ENCODE results near the gene METAP1D. TPM values are rescaled to one million over a fixed set of nuclear protein-coding genes. Genes with fewer than 3 reads are reported as not detected.

Gene METAP1D
- total RNA-seq = 6.7 TPM
- long read RNA-seq, transcript METAP1D-201 (10 exons, 3,419 nt) = major isoform, 12 of 31 reads
- long read RNA-seq, partial matches to known transcripts = 6 of 31 reads
- long read RNA-seq, other reads (novel, unspliced or antisense) = 9 of 31 reads

- TF ChIP-seq, protein P1, sequence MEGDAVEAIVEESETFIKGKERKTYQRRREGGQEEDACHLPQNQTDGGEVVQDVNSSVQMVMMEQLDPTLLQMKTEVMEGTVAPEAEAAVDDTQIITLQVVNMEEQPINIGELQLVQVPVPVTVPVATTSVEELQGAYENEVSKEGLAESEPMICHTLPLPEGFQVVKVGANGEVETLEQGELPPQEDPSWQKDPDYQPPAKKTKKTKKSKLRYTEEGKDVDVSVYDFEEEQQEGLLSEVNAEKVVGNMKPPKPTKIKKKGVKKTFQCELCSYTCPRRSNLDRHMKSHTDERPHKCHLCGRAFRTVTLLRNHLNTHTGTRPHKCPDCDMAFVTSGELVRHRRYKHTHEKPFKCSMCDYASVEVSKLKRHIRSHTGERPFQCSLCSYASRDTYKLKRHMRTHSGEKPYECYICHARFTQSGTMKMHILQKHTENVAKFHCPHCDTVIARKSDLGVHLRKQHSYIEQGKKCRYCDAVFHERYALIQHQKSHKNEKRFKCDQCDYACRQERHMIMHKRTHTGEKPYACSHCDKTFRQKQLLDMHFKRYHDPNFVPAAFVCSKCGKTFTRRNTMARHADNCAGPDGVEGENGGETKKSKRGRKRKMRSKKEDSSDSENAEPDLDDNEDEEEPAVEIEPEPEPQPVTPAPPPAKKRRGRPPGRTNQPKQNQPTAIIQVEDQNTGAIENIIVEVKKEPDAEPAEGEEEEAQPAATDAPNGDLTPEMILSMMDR (IDR thresholded peaks at IDR 0.05; ENCODE audit: borderline replicate concordance) = no peak
- Histone ChIP-seq H3K4me3 (peak within 1 kb of the TSS; percentile 82), H3K36me3 (no peaks in the 10 kb centered on the region), H3K27me3 (ENCODE audit: low read depth) (peaks cover 4% of the 10 kb centered on the region), H3K4me1 (peaks cover 17% of the 10 kb centered on the region), H3K27ac (replicated peaks) (peak within 1 kb of the TSS; percentile 50), H3K9me3 (replicated peaks) (no peaks in the 10 kb centered on the region)
- intact Hi-C loops (cut with micrococcal nuclease) = no loop called here
- DNase-seq = peak; percentile 90
Observed at GRCh38 chr2:171999604-172000469, at the start of gene METAP1D. Gene METAP1D (plus strand): TSS chr2:171999953. CDS start chr2:171999970, 17 bp downstream.

DNA sequence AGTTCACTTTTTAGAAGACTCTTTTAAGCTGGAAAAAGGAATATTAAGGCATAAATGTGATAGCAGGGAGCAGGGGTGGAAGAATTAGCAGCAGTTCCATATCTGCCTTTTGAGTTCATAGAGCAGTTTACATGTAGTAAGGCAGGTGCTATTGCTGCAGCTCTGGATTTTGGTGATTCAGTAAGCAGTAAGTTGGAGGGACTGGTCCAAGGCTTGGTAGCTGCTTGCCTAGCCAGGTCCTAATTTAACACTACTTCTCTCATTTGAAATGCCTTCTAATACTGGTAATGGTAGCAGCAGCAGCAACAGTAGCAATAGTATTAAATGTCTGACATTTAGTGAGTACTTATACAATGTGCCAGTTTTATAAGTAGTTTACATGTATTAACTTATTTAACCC, 47.5 kb upstream of the METAP1D start:
- Histone ChIP-seq H3K36me3 (peaks cover 26% of the 10 kb centered on the region), H3K27ac (replicated peaks) (no peak overlapping the region), H3K27me3 (ENCODE audit: low read depth) (no peaks in the 10 kb centered on the region), H3K4me1 (peaks cover 11% of the 10 kb centered on the region), H3K9me3 (replicated peaks) (no peaks in the 10 kb centered on the region), H3K4me3 (no peak overlapping the region)
- TF ChIP-seq, protein P1 (IDR thresholded peaks at IDR 0.05; ENCODE audit: borderline replicate concordance) = no peak
- intact Hi-C loops (cut with micrococcal nuclease) = no loop called here
- DNase-seq = no peak

- TF ChIP-seq, protein P1 (IDR thresholded peaks at IDR 0.05; ENCODE audit: borderline replicate concordance) = no peak
- peaks cover 11% of the 10 kb centered on the region for H3K4me1 ChIP-seq
- H3K27ac ChIP-seq (replicated peaks) = no peak overlapping the region
- peaks cover 21% of the 10 kb centered on the region for H3K36me3 ChIP-seq
- no peak overlapping the region for H3K4me3 ChIP-seq
- DNase-seq = no peak
- no peaks in the 10 kb centered on the region for H3K27me3 ChIP-seq (ENCODE audit: low read depth)
- no peaks in the 10 kb centered on the region for H3K9me3 ChIP-seq (replicated peaks)
- intact Hi-C loops (cut with micrococcal nuclease) = no loop called here
Observed at GRCh38 chr2:171952748-171953147, 47.0 kb upstream of the METAP1D start.

GRCh38 chr2:171956135-171956825, 43.5 kb upstream of the METAP1D start:
- Histone ChIP-seq H3K27ac (replicated peaks) (peak overlapping the region; percentile 29), H3K27me3 (ENCODE audit: low read depth) (no peaks in the 10 kb centered on the region), H3K4me1 (peaks cover 46% of the 10 kb centered on the region), H3K4me3 (no peak overlapping the region), H3K36me3 (peaks cover 15% of the 10 kb centered on the region), H3K9me3 (replicated peaks) (no peaks in the 10 kb centered on the region)
- intact Hi-C loops (cut with micrococcal nuclease) = no loop called here
- TF ChIP-seq, protein P1 (IDR thresholded peaks at IDR 0.05; ENCODE audit: borderline replicate concordance) = no peak
- no peak for DNase-seq

GRCh38 chr2:171957061-171957460, 42.7 kb upstream of the METAP1D start:
- H3K9me3 ChIP-seq (replicated peaks) = no peaks in the 10 kb centered on the region
- H3K4me1 ChIP-seq = peaks cover 46% of the 10 kb centered on the region
- no peak for DNase-seq
- intact Hi-C loops (cut with micrococcal nuclease) = no loop called here
- TF ChIP-seq, protein P1 (IDR thresholded peaks at IDR 0.05; ENCODE audit: borderline replicate concordance) = no peak
- no peak overlapping the region for H3K27ac ChIP-seq (replicated peaks)
- no peaks in the 10 kb centered on the region for H3K27me3 ChIP-seq (ENCODE audit: low read depth)
- H3K36me3 ChIP-seq = peaks cover 15% of the 10 kb centered on the region
- no peak overlapping the region for H3K4me3 ChIP-seq
